GM18526 (cell line): Measurements from ENCODE around the gene CACNB4.

ENCODE experiments used
- POLR2A ChIP-seq: IDR thresholded peaks from 3 replicates; pipeline ENCODE4 v1.6.1; 2011; ENCODE audit not compliant: insufficient read length; ENCODE audit errors: extremely low read depth

Gene CACNB4

GRCh38 chr2:152098496-152099366 is at the start of gene CACNB4:
Gene CACNB4 (minus strand): TSS chr2:152099044.
- no peak for TF ChIP-seq POLR2A

GRCh38 chr2:152134488-152135280 is 35.8 kb upstream of the CACNB4 start:
- no peak for TF ChIP-seq POLR2A

- TF ChIP-seq POLR2A: no peak
Measured at GRCh38 chr2:152132306-152132705, 33.5 kb upstream of the CACNB4 start.

- no peak for TF ChIP-seq POLR2A
Measured at GRCh38 chr2:152127628-152128027, 28.8 kb upstream of the CACNB4 start.

- no peak for TF ChIP-seq POLR2A
Measured at GRCh38 chr2:152126664-152127063, 27.8 kb upstream of the CACNB4 start.

GRCh38 chr2:152122161-152122560 is 23.3 kb upstream of the CACNB4 start:
- TF ChIP-seq POLR2A: no peak

- TF ChIP-seq POLR2A: no peak
Measured at GRCh38 chr2:152120430-152120829, 21.6 kb upstream of the CACNB4 start.

GRCh38 chr2:152115952-152116351 is 17.1 kb upstream of the CACNB4 start:
- TF ChIP-seq POLR2A: no peak

- TF ChIP-seq POLR2A: no peak
Measured at GRCh38 chr2:152114366-152114765, 15.5 kb upstream of the CACNB4 start.

- TF ChIP-seq POLR2A: no peak
Measured at GRCh38 chr2:152106464-152106863, 7.6 kb upstream of the CACNB4 start.

GRCh38 chr2:152103271-152103670 is 4.4 kb upstream of the CACNB4 start:
- no peak for TF ChIP-seq POLR2A

GRCh38 chr2:152100961-152101360 is 2.1 kb upstream of the CACNB4 start:
- TF ChIP-seq POLR2A: no peak

- TF ChIP-seq POLR2A: no peak
Measured at GRCh38 chr2:152099367-152100050, 665 bp upstream of the CACNB4 start.

GRCh38 chr2:152097801-152098495 is 896 bp downstream of the CACNB4 start:
- TF ChIP-seq POLR2A: no peak

- no peak for TF ChIP-seq POLR2A
Measured at GRCh38 chr2:152097290-152097800, 1.5 kb downstream of the CACNB4 start.
